SK-N-SH treated with all-trans-retinoic acid at 6 μM for 48 hours (cell line): ENCODE data around the gene DST.

ENCODE experiments used
- ESRRG ChIP-seq: fragments of 250-450 bp; sonication (Bioruptor Pico); IDR thresholded peaks from 2 replicates; pipeline ENCODE4 v1.6.1; 2021; ENCODE audit warnings: mild to moderate bottlenecking
- ISL1 ChIP-seq: fragments of 250-450 bp; sonication (Bioruptor Pico); IDR thresholded peaks from 2 replicates; pipeline ENCODE4 v2.1.2; 2022; ENCODE audit warnings: mild to moderate bottlenecking, moderate library complexity
- SNAI2 ChIP-seq: fragments of 250-450 bp; sonication (Bioruptor Pico); IDR thresholded peaks from 2 replicates; pipeline ENCODE4 v1.5.0; 2020; ENCODE audit warnings: mild to moderate bottlenecking, moderate library complexity
- TSHZ2 ChIP-seq: fragments of 250-450 bp; sonication (Bioruptor Pico); IDR thresholded peaks from 2 replicates; pipeline ENCODE4 v1.5.0; 2020; ENCODE audit warnings: mild to moderate bottlenecking, moderate library complexity
- ZFP3 ChIP-seq: fragments of 250-450 bp; sonication (Bioruptor Pico); IDR thresholded peaks from 2 replicates; pipeline ENCODE4 v1.5.0; 2020; ENCODE audit warnings: mild to moderate bottlenecking, moderate library complexity
- ZFP30 ChIP-seq: fragments of 450-650 bp; formaldehyde crosslinking; IDR thresholded peaks from 2 replicates; pipeline ENCODE4 v1.5.0; 2022; ENCODE audit warnings: mild to moderate bottlenecking, moderate library complexity
- ZNF565 ChIP-seq: fragments of 450-650 bp; formaldehyde crosslinking; conservative IDR thresholded peaks from 2 replicates; pipeline ENCODE4 v1.5.0; 2020; ENCODE audit warnings: low read depth, mild to moderate bottlenecking, moderate library complexity
- TF ChIP-seq, protein P1 (sequence below): fragments of 250-450 bp; sonication (Bioruptor Pico); IDR thresholded peaks from 2 replicates; pipeline ENCODE4 v1.5.1; 2020; ENCODE audit warnings: low read depth, mild to moderate bottlenecking, moderate library complexity
- TF ChIP-seq, protein P2 (sequence below): fragments of 250-450 bp; sonication (Bioruptor Pico); IDR thresholded peaks from 2 replicates; pipeline ENCODE4 v1.8.0; 2020; ENCODE audit warnings: mild to moderate bottlenecking, moderate library complexity, borderline replicate concordance

DNA sequence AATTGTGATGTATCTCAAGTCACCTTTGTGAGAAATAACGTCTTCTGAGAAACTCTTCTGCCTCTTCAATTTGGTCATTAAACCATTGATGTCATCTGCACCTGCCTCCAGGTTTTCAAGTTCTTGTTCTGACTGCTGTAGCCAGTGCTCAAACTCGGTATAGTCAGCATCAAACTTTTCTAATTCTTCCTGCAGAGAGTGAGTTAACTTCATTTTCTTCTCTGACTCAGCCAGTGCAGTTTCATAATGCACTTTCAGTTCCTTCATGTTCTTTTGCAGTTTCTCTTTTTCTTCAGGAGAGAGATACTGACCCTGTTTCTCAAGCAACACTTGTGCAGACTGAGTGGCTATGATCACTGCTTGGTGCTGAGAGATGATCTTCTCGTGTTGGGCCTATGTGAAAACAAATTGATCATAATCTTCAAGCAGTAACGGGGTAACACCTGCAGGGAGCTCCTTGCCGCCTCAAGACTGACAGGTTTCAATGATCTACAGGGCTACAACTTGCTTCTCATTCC is 48.8 kb downstream of the DST start:
- TF ChIP-seq ESRRG (no peak), ZFP30 (no peak), ISL1 (no peak), ZNF565 (CRISPR knock-in tag) (no peak), SNAI2 (CRISPR knock-in tag) (no peak), TSHZ2 (CRISPR knock-in tag) (no peak), ZFP3 (no peak)
- TF ChIP-seq, protein P1, sequence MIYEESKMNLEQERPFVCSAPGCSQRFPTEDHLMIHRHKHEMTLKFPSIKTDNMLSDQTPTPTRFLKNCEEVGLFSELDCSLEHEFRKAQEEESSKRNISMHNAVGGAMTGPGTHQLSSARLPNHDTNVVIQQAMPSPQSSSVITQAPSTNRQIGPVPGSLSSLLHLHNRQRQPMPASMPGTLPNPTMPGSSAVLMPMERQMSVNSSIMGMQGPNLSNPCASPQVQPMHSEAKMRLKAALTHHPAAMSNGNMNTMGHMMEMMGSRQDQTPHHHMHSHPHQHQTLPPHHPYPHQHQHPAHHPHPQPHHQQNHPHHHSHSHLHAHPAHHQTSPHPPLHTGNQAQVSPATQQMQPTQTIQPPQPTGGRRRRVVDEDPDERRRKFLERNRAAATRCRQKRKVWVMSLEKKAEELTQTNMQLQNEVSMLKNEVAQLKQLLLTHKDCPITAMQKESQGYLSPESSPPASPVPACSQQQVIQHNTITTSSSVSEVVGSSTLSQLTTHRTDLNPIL (CRISPR knock-in tag) = no peak
- TF ChIP-seq, protein P2, sequence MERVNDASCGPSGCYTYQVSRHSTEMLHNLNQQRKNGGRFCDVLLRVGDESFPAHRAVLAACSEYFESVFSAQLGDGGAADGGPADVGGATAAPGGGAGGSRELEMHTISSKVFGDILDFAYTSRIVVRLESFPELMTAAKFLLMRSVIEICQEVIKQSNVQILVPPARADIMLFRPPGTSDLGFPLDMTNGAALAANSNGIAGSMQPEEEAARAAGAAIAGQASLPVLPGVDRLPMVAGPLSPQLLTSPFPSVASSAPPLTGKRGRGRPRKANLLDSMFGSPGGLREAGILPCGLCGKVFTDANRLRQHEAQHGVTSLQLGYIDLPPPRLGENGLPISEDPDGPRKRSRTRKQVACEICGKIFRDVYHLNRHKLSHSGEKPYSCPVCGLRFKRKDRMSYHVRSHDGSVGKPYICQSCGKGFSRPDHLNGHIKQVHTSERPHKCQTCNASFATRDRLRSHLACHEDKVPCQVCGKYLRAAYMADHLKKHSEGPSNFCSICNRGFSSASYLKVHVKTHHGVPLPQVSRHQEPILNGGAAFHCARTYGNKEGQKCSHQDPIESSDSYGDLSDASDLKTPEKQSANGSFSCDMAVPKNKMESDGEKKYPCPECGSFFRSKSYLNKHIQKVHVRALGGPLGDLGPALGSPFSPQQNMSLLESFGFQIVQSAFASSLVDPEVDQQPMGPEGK = no peak
